HEK293 (cell line): ENCODE results near the gene BBS12.

Source experiments
- BCL11A ChIP-seq: fragments of 450-650 bp; formaldehyde crosslinking; IDR thresholded peaks from 2 replicates; pipeline ENCODE4 v1.5.1; 2016; ENCODE audit warnings: low read depth, missing biosample characterization, missing genetic modification characterization
- PRDM1 ChIP-seq: fragments of 450-650 bp; formaldehyde crosslinking; IDR thresholded peaks from 2 replicates; pipeline ENCODE4; 2016; ENCODE audit warnings: missing biosample characterization, missing genetic modification characterization
- ZNF394 ChIP-seq: fragments of 450-650 bp; formaldehyde crosslinking; IDR thresholded peaks from 2 replicates; pipeline ENCODE4 v1.5.1; 2016; ENCODE audit warnings: missing biosample characterization, missing genetic modification characterization, mild to moderate bottlenecking, moderate library complexity, borderline replicate concordance
- ZNF670 ChIP-seq: fragments of 450-650 bp; formaldehyde crosslinking; IDR thresholded peaks from 2 replicates; pipeline ENCODE4 v1.5.1; 2016; ENCODE audit warnings: missing biosample characterization, missing genetic modification characterization, low read depth
- TF ChIP-seq, protein P1 (sequence below): fragments of 450-650 bp; formaldehyde crosslinking; IDR thresholded peaks from 2 replicates; pipeline ENCODE4 v1.5.1; 2016; ENCODE audit warnings: missing biosample characterization, missing genetic modification characterization
- TF ChIP-seq, protein P2 (sequence below): fragments of 450-650 bp; formaldehyde crosslinking; IDR thresholded peaks from 2 replicates; pipeline ENCODE4 v1.5.1; 2016; ENCODE audit warnings: missing biosample characterization, missing genetic modification characterization, borderline replicate concordance

GRCh38 chr4:122689972-122690371, 42.5 kb upstream of the BBS12 start:
- TF ChIP-seq, protein P1, sequence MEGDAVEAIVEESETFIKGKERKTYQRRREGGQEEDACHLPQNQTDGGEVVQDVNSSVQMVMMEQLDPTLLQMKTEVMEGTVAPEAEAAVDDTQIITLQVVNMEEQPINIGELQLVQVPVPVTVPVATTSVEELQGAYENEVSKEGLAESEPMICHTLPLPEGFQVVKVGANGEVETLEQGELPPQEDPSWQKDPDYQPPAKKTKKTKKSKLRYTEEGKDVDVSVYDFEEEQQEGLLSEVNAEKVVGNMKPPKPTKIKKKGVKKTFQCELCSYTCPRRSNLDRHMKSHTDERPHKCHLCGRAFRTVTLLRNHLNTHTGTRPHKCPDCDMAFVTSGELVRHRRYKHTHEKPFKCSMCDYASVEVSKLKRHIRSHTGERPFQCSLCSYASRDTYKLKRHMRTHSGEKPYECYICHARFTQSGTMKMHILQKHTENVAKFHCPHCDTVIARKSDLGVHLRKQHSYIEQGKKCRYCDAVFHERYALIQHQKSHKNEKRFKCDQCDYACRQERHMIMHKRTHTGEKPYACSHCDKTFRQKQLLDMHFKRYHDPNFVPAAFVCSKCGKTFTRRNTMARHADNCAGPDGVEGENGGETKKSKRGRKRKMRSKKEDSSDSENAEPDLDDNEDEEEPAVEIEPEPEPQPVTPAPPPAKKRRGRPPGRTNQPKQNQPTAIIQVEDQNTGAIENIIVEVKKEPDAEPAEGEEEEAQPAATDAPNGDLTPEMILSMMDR (tag by site-specific recombination), result no peak
- TF ChIP-seq ZNF394 (tag by site-specific recombination), result no peak
- no peak for TF ChIP-seq PRDM1 (tag by site-specific recombination)
- no peak for TF ChIP-seq BCL11A (tag by site-specific recombination)
- TF ChIP-seq, protein P2, sequence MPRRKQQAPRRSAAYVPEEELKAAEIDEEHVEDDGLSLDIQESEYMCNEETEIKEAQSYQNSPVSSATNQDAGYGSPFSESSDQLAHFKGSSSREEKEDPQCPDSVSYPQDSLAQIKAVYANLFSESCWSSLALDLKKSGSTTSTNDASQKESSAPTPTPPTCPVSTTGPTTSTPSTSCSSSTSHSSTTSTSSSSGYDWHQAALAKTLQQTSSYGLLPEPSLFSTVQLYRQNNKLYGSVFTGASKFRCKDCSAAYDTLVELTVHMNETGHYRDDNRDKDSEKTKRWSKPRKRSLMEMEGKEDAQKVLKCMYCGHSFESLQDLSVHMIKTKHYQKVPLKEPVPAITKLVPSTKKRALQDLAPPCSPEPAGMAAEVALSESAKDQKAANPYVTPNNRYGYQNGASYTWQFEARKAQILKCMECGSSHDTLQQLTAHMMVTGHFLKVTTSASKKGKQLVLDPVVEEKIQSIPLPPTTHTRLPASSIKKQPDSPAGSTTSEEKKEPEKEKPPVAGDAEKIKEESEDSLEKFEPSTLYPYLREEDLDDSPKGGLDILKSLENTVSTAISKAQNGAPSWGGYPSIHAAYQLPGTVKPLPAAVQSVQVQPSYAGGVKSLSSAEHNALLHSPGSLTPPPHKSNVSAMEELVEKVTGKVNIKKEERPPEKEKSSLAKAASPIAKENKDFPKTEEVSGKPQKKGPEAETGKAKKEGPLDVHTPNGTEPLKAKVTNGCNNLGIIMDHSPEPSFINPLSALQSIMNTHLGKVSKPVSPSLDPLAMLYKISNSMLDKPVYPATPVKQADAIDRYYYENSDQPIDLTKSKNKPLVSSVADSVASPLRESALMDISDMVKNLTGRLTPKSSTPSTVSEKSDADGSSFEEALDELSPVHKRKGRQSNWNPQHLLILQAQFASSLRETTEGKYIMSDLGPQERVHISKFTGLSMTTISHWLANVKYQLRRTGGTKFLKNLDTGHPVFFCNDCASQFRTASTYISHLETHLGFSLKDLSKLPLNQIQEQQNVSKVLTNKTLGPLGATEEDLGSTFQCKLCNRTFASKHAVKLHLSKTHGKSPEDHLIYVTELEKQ (tag by site-specific recombination), result no peak
- no peak for TF ChIP-seq ZNF670
